IMR-90 (cell line): ENCODE results near the gene TRDN. TPM values are rescaled to one million over a fixed set of nuclear protein-coding genes. Genes with fewer than 3 reads are reported as not detected.

Experiments used
- ATAC-seq: fragments of 200-7000 bp; cut with Tn5 transposase; 2 replicates; pipeline ENCODE4 v1.9.1; 2020; ENCODE audit warnings: low read depth, mild to moderate bottlenecking, moderate library complexity
- BruUV-seq: library from RNA; stranded (reverse); fragments of 400-500 nt; replicated peaks from 2 replicates; lab custom pipeline; 2021; lab: Mats Ljungman, UMichigan
- CTCF ChIA-PET: fragments of 300-600 bp; formaldehyde crosslinking; extraction: SDS; loops from one replicate; lab custom pipeline; 2021; ENCODE audit warnings: antibody characterized with exemption; lab: Yijun Ruan, JAX
- POLR2A ChIA-PET: fragments of 300-600 bp; sonication (Branson Sonifier 250); formaldehyde crosslinking; loops from one replicate; lab custom pipeline; 2022; ENCODE audit warnings: antibody characterized with exemption; ENCODE audit not compliant: unreplicated experiment; lab: Charles Lee
- DNase-seq: peaks from one replicate; pipeline ENCODE4 v3.0.0; 2013
- H2AFZ ChIP-seq: replicated peaks from 2 replicates; pipeline ENCODE3; 2013; ENCODE audit warnings: low read length, mild to moderate bottlenecking; ENCODE audit not compliant: poor library complexity
- H2AK5ac ChIP-seq: 2 replicates; pipeline ENCODE4 v1.6.1; 2013; ENCODE audit warnings: low read depth, low read length, inconsistent platforms
- H2AK9ac ChIP-seq: replicated peaks from 2 replicates; pipeline ENCODE3; 2013; ENCODE audit warnings: mild to moderate bottlenecking, low read depth, low read length, moderate library complexity; ENCODE audit not compliant: poor library complexity
- H2BK120ac ChIP-seq: 2 replicates; pipeline ENCODE4 v1.6.1; 2013; ENCODE audit warnings: low read depth, low read length, inconsistent platforms
- H2BK15ac ChIP-seq: 3 replicates; pipeline ENCODE4 v1.6.1; 2013; ENCODE audit warnings: low read depth, low read length, inconsistent platforms
- H2BK20ac ChIP-seq: 2 replicates; pipeline ENCODE4 v1.6.1; 2013; ENCODE audit warnings: low read depth, mild to moderate bottlenecking, inconsistent platforms, low read length, moderate library complexity
- H2BK5ac ChIP-seq: 2 replicates; pipeline ENCODE4 v1.6.1; 2013; ENCODE audit warnings: mild to moderate bottlenecking, low read depth, low read length, inconsistent platforms; ENCODE audit not compliant: poor library complexity, severe bottlenecking
- H3K14ac ChIP-seq: replicated peaks from 2 replicates; pipeline ENCODE4 v1.6.1; 2013; ENCODE audit warnings: low read depth, low read length, inconsistent platforms
- H3K18ac ChIP-seq: 2 replicates; pipeline ENCODE4 v1.6.1; 2013; ENCODE audit warnings: low read depth, low read length, control low read depth
- H3K23ac ChIP-seq: 2 replicates; pipeline ENCODE4 v1.6.1; 2013; ENCODE audit warnings: low read depth, low read length, inconsistent platforms
- H3K27ac ChIP-seq: 2 replicates; pipeline ENCODE4 v1.5.1; 2013; ENCODE audit warnings: mild to moderate bottlenecking, control low read depth, low read length; ENCODE audit not compliant: insufficient read depth
- H3K27me3 ChIP-seq: 2 replicates; pipeline ENCODE4 v1.6.1; 2013; ENCODE audit warnings: low read length; ENCODE audit not compliant: control insufficient read depth, insufficient read depth
- H3K36me3 ChIP-seq: 2 replicates; pipeline ENCODE4 v1.6.1; 2013; ENCODE audit warnings: low read length, mixed read lengths; ENCODE audit not compliant: control insufficient read depth, insufficient read depth
- H3K4ac ChIP-seq: 2 replicates; pipeline ENCODE4 v1.6.1; 2013; ENCODE audit warnings: low read depth, low read length, inconsistent platforms
- H3K4me1 ChIP-seq: 2 replicates; pipeline ENCODE4 v1.6.1; 2013; ENCODE audit warnings: low read length, mixed read lengths; ENCODE audit not compliant: control insufficient read depth, insufficient read depth
- H3K4me2 ChIP-seq: 2 replicates; pipeline ENCODE4 v1.6.1; 2013; ENCODE audit warnings: low read depth, mild to moderate bottlenecking, control low read depth, low read length, moderate library complexity
- H3K4me3 ChIP-seq: 2 replicates; pipeline ENCODE4 v1.5.1; 2013; ENCODE audit warnings: low read depth, mild to moderate bottlenecking, control low read depth, low read length, moderate library complexity; ENCODE audit not compliant: insufficient read depth
- H3K56ac ChIP-seq: 2 replicates; pipeline ENCODE4 v1.6.1; 2013; ENCODE audit warnings: low read length, inconsistent platforms; ENCODE audit not compliant: insufficient read depth; ENCODE audit errors: extremely low read depth
- H3K79me1 ChIP-seq, 2 experiments: 2 replicates each; pipeline ENCODE4 v1.6.1; 2013; ENCODE audit warnings: low read length in 2 of 2, inconsistent platforms in 1 of 2, low read depth in 1 of 2
- H3K9ac ChIP-seq: 2 replicates; pipeline ENCODE4 v1.6.1; 2013; ENCODE audit warnings: low read depth, low read length, control low read depth
- H3K9me1 ChIP-seq: 2 replicates; pipeline ENCODE4 v1.6.1; 2013; ENCODE audit warnings: low read length, inconsistent platforms; ENCODE audit not compliant: insufficient read depth
- H3K9me3 ChIP-seq: 2 replicates; pipeline ENCODE4 v1.6.1; 2013; ENCODE audit warnings: low read length; ENCODE audit not compliant: control insufficient read depth, insufficient read depth
- H4K20me1 ChIP-seq: 2 replicates; pipeline ENCODE4 v1.6.1; 2013; ENCODE audit warnings: low read length, inconsistent platforms; ENCODE audit not compliant: insufficient read depth
- H4K5ac ChIP-seq: 2 replicates; pipeline ENCODE4 v1.6.1; 2013; ENCODE audit warnings: mild to moderate bottlenecking, low read depth, low read length, control low read depth
- H4K8ac ChIP-seq, 2 experiments: 2 replicates each; pipeline ENCODE4 v1.6.1; 2013; ENCODE audit warnings: low read depth in 2 of 2, low read length in 2 of 2, control low read depth in 1 of 2, inconsistent platforms in 1 of 2
- H4K91ac ChIP-seq: 2 replicates; pipeline ENCODE4 v1.6.1; 2013; ENCODE audit warnings: low read depth, low read length, inconsistent platforms; ENCODE audit not compliant: insufficient read depth
- MAFK ChIP-seq: IDR thresholded peaks from 2 replicates; pipeline ENCODE4 v1.6.1; 2012; ENCODE audit warnings: low read depth, low read length, improper control_type of control experiment
- RAD21 ChIP-seq: IDR thresholded peaks from 2 replicates; pipeline ENCODE4 v1.6.1; 2012; ENCODE audit warnings: low read length, improper control_type of control experiment
- WGBS, 2 experiments: methylation state at CpG; one replicate each; pipeline versions ENCODE4 v1.1.5 to v1.1.7; 2013; ENCODE audit warnings: missing lambda C conversion rate in 2 of 2; ENCODE audit not compliant: insufficient read length in 1 of 2; ENCODE audit errors: extremely low coverage in 2 of 2; 5-methylcytosine and 5-hydroxymethylcytosine counted together
- dilution Hi-C: fragments of 300-500 bp; cut with HindIII; formaldehyde crosslinking; loops from one replicate; pipeline ENCODE4 v1.14.3; 2018; ENCODE audit warnings: low sequenced_read_pairs; ENCODE audit not compliant: unreplicated experiment
- in situ Hi-C: fragments of 300-500 bp; cut with MboI; formaldehyde crosslinking; loops from 3 replicates; pipeline ENCODE4 v1.14.3; 2019; ENCODE audit warnings: low sequenced_read_pairs, inconsistent platforms, mixed read lengths
- intact Hi-C: fragments of 100-400 bp; cut with micrococcal nuclease; formaldehyde crosslinking; loops from 2 replicates; pipeline ENCODE4 v1.10.0; 2022
- polyA plus RNA-seq, 3 experiments: library from polyadenylated mRNA; depleted of rRNA; stranded (reverse); fragments of >200 nt; gene quantifications; 2 replicates each; pipeline ENCODE4 v1.2.3, GENCODE V29; 2012; ENCODE audit warnings: low replicate concordance in 1 of 3
- total RNA-seq: library from RNA; depleted of rRNA; stranded (reverse); fragments of >200 nt; gene quantifications from 2 replicates; pipeline ENCODE4 v1.2.3, GENCODE V29; 2012

Gene TRDN
- total and polyA plus RNA-seq, 2 of the 4 experiments (the other 2 are of a cell fraction), result not detected

- TF ChIP-seq MAFK (peak; percentile 85), RAD21 (no peak)
- Histone ChIP-seq H3K27me3 (no peaks in the 10 kb centered on the region), H2BK20ac (no peak overlapping the region), H3K9ac (no peak overlapping the region), H4K5ac (no peak overlapping the region), H2AK9ac (no peak overlapping the region), H2AFZ (no peak overlapping the region), H3K18ac (no peak overlapping the region), H4K20me1 (no peaks in the 10 kb centered on the region), H3K36me3 (no peaks in the 10 kb centered on the region), H4K91ac (no peak overlapping the region), H3K9me1 (no peaks in the 10 kb centered on the region), H3K79me1 (no peaks in the 10 kb centered on the region), H3K4me2 (no peak overlapping the region), H2BK15ac (no peak overlapping the region), H4K8ac (no peak overlapping the region), H3K23ac (no peak overlapping the region), H3K27ac (no peak overlapping the region), H3K4me1 (no peaks in the 10 kb centered on the region), H3K56ac (no peak overlapping the region), H2BK5ac (no peak overlapping the region), H3K4ac (no peak overlapping the region), H2BK120ac (no peak overlapping the region), H2AK5ac (no peak overlapping the region), H3K4me3 (no peak overlapping the region), H3K14ac (no peak overlapping the region), H3K9me3 (peaks cover 5% of the 10 kb centered on the region)
- intact Hi-C loops, result no loop called here
- no CpG with 5 or more reads among the region's 1 CpG for WGBS, 2 experiments
- dilution Hi-C loops, result no loop called here
- no TSS peak for BruUV-seq
- POLR2A ChIA-PET, result no interaction called here
- no peak for DNase-seq
- in situ Hi-C loops, result no loop called here
- no peak for ATAC-seq
- CTCF ChIA-PET, result no interaction called here
Observed at GRCh38 chr6:123240626-123241025, 396.1 kb downstream of the TRDN start.
